GM18909 (cell line): ENCODE results near the gene TAF6L.
"Not testable (repeated sequence)": the region's sequence is repeated elsewhere in the genome, so short reads cannot be mapped to it uniquely, and the experiment has no call there.

Experiments
- ATAC-seq: cut with Tn5 transposase; IDR thresholded peaks from one replicate; pipeline ENCODE4 v1.9.1; 2021; ENCODE audit warnings: mild to moderate bottlenecking; ENCODE audit not compliant: unreplicated experiment, poor library complexity

The TAF6L gene, protein sequence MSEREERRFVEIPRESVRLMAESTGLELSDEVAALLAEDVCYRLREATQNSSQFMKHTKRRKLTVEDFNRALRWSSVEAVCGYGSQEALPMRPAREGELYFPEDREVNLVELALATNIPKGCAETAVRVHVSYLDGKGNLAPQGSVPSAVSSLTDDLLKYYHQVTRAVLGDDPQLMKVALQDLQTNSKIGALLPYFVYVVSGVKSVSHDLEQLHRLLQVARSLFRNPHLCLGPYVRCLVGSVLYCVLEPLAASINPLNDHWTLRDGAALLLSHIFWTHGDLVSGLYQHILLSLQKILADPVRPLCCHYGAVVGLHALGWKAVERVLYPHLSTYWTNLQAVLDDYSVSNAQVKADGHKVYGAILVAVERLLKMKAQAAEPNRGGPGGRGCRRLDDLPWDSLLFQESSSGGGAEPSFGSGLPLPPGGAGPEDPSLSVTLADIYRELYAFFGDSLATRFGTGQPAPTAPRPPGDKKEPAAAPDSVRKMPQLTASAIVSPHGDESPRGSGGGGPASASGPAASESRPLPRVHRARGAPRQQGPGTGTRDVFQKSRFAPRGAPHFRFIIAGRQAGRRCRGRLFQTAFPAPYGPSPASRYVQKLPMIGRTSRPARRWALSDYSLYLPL

DNA sequence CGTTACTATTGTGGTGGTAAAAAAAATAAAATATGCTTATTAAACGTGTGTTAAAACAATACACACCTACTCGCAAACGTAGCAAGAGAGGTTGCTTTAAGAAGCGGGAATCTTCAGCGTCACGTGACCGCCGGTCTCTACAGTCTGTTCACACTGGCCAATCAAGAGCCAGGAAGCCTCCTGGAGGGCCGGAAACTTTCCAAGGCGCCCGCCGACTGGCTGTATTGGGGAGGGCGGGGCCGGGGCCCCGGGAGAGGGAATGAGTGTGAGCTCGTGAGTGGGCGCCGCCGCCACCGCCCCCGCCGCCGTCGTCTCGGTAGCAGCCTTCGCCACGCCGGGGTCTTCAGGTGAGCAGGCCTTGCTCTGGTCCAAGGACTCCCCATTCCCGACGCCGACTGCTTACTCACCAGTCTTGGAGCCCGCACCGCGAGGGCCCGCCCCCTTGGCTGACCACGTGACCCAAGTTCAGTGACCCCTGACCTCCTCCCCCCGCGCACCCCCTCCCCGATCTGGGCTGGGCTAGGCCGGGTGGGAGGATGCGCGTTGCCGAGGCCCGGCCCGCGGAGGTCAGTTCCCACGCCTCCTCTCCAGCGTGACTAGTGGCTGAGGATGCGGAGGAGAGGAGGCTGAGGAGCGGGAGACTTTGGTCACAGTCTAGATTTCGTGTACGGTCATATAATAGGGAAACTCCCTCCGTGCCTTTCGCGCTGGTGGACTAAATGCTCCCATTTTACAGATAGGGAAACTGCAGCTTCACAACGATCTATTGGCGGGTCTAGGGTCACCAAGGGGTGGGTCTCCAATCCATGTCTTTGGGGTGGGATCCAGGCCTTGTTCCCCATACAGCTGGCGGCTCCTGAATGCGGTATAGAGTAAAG lies at the start of gene TAF6L:
TAF6L (plus strand) TSS at position 253 of the 878 bp plus-strand sequence. CDS start 4,388 bp downstream, outside the sequence.
- ATAC-seq, result peak; percentile 79

DNA sequence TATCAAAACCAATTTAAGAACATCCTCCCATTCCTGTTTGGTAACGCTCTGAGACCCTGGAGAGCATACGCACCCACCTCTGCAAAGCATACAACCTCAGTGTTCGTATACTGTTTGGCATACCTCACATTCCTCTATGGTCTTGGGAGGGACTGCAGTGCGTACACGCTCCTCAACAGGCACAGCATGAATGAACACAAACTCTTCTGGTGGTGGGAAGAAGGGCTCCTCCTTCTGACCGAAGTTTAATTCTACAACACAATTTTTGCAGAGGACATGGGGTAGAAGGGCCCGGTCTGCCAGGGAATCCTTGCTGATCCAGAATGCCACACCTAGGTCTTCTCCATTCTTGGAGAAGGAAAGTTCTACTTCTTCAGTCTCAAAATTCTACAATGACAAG lies 49.2 kb upstream of the TAF6L start:
- no peak for ATAC-seq

DNA sequence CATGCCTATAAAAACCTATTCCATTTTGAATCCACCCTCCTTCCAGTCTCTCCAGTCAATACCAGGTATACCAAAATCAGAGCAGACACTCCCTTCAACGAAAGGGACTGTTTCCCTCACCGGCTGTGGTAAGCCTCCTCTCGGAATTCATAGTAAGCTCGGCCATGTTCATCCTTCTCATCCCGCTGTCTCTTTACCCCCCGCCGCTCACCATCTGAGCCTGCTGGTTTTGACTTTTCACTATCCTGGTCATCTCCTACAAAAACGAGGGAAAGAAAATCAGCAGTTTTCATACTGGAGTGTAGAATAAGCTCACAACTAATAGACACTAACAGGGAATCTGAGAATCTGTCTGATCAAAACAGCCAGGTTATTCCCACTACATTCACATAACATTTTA lies 47.0 kb upstream of the TAF6L start:
- ATAC-seq, result no peak

DNA sequence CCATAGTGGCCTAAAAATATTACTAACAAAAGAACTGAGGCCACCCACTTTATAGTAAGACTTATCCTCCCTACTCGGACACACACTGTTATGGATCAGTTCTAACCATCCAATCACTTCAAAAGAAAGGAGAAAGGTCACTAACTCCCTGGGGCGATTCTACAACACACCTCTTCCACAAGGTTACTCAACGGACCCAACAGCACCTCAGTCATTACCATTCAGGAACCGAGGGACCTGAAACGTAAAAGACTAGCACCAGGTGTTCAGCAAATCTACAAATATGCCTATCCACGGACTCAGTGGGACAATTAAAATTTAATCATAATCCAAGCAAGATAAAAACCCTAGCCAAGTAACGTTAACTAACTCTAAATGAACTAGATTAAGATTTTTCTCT lies 45.5 kb upstream of the TAF6L start:
- ATAC-seq, result no peak

DNA sequence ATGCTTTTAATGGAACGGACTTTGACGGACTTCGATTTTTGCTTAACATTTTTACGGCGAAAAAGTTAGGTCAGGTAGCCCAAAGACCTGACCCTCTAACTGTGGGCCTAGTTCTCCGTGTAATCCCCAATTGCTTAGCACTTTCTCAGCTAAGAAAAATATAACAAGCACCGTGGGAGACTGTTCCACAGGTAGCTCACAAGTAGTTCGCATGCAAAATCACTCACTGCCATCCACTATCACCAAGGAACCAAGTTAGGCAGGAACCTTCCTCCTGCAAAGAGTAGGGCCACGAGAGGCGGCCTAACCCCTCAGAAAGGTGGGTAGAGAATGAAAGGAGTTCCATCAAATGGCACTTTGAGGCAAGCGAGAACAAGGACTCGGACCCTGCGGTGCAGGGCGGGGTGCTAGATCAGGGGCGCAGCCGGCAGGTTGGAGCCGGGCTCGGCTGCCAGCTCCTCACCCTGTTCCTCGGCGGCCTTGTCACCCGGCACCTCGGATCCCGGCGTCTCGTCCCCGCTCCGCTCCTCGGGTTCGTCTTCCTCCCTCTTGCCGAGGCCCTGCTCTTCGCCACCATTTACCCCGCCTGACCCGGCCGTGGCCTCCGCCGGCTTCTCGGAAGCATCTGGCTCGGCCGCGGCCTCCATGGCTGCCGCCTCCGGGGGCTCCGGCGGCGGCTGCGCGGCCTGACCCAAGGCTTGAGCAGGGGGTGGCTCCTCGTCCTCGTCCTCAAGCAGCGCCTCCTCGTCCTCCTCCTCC lies 44.9 kb upstream of the TAF6L start:
- ATAC-seq, result no peak

DNA sequence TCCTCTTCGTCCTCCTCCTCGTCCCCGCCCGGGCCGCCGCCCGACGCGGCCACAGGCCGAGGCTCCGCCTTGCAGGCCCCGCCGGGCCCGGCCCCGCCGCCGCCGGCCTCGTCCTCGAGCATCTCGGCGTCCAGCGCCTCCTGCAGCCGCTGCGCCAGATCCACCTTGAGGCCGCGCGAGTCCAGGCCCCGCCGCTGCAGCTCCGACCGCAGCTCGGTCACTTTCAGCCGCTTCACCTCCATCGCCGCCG lies 44.4 kb upstream of the TAF6L start:
- no peak for ATAC-seq

DNA sequence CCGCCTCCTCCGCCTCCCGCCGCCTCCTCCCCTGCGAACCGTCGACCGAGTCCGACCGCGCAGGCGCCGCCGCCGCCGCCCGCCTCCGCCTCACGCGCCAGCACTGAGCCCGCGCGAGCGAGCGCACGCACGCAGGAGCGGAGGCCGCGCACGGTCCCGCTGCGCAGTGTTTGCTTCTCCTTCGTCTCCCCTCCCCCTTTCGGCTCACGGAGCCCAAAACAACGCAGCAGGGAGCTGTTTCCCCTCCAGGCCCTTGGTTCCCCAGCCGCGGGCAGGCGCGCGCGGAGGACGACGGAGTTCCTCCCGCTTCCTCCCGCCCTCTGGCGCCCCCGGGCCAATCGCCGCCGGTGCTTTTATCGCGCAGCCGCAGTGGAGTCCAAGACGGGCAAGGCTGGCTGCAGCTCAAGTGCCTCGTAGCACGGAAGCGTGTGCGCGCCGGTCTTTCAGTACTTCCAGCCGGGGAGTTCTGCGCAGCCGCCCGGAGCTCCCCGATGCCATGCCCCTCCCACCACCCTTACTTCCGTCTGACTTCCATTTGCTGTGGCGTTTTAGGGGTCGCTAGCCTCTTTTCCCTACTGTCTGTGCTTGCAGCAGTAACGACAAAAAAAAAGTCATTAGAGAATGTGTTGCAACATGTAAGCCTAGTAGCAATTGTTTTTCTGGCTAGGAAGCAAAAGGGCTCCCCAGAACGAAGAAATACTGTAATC lies 43.9 kb upstream of the TAF6L start, which contains the start of gene HNRNPUL2:
HNRNPUL2 (minus strand) TSS at position 293 of the 707 bp plus-strand sequence. CDS start 301 bp downstream, outside the sequence.
- ATAC-seq, result peak; percentile 76

DNA sequence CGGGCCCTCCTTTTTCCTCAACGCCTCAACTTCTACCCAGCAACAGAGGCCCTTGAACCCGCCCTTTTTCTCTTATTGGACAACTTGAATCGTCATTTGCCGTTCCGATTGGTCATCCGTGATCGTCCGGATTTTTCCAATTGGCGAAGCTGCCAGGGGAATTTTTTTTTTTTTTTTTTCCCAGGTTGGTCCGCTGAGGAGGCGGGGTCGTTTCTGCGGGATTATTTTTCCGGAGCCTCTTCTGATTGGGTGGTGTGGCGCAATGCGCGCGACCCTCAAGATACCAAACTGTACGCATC lies 43.4 kb upstream of the TAF6L start:
- ATAC-seq, result peak; percentile 63

DNA sequence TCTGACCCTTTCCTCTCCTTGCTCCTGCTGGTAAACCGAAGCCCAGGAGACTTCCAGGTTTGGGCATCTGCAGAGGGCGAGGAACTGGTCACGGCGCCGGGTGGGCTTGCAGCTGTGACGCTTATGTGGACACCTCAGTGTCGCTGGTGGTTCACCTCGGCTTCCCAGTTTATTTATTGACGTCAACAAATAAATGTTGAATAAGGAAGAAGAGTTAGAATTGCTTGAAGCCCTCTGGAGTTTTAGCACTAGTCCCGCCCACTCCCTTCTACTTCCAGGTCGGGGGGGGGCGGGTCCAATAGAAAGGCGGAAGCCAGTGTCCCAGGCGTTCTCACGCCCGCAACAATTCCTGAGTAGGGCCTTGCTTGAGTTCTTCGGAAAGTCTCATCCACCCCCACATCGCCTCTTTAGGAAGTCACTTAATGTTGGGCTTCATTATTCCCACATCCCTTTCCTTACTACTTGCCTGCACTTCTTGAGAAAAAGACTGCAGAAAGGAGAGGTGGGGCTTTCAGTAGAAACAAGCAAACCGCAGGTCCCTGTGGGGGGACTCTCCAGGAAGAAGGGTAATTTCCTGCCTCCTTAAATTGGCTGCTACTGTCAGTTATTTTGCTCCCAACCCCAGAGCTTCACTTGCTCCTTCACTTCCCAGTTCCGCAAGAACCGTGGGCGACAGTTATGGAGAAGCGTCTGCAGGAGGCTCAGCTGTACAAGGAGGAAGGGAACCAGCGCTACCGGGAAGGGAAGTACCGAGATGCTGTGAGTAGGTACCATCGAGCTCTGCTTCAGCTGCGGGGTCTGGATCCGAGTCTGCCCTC lies 42.8 kb upstream of the TAF6L start, which contains the start of gene TTC9C:
TTC9C (plus strand) TSS at position 316 of the 818 bp plus-strand sequence; CDS start at position 679, 363 bp downstream.
- ATAC-seq, result peak; percentile 22

DNA sequence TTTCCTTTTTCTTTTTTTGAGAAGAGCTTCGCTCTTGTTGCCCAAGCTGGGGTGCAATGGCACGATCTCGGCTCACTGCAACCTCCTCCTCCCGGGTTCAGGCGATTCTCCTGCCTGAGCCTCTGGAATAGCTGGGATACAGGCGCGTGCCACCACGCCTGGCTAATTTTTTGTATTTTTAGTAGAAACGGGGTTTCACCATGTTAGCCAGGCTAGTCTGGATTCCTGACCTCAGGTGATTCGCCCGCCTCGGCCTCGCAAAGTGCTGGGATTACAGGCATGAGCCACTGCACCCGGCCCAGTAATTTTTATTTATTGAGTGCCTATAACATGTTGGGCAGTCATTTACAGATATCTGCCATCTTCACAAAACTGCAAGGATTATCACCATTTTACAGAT lies 41.1 kb upstream of the TAF6L start:
- ATAC-seq, result not testable (repeated sequence)

DNA sequence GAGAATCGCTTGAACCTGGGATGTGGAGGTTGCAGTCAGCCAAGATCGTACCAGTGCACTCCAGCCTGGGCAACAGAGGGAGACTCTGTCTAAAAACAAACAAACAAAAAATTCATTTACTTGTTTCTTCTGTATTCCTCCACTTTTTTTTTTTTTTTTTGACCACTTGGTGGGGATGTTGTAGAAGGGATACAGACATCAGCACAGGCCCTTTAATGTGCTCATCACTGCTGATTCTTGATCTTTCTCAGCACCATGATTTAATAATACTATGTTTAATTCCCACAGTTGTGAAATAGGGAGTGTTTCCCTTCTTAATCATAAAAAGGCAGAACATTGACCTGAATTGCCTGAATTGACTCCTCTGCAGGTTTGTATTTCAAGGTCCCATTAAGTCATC lies 38.4 kb upstream of the TAF6L start:
- no peak for ATAC-seq

DNA sequence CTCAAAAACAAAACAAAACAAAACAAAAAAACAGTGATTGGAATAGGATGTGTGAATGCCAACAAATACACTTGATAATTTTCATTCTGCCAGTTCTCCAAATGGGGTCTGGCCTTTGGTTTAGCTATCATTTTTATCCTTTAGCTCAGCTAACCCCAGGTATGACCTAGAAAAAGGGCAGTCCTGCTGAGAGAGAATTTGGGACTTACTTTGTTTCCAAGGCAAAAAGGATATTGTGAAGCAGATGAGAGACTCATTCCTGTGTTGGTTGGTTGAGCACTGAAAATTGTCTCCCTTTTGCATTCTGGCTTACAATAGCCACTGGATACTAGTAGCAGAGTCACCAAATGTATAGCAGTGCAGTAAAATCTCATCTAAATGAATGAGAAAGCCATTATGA lies 34.0 kb upstream of the TAF6L start:
- no peak for ATAC-seq

DNA sequence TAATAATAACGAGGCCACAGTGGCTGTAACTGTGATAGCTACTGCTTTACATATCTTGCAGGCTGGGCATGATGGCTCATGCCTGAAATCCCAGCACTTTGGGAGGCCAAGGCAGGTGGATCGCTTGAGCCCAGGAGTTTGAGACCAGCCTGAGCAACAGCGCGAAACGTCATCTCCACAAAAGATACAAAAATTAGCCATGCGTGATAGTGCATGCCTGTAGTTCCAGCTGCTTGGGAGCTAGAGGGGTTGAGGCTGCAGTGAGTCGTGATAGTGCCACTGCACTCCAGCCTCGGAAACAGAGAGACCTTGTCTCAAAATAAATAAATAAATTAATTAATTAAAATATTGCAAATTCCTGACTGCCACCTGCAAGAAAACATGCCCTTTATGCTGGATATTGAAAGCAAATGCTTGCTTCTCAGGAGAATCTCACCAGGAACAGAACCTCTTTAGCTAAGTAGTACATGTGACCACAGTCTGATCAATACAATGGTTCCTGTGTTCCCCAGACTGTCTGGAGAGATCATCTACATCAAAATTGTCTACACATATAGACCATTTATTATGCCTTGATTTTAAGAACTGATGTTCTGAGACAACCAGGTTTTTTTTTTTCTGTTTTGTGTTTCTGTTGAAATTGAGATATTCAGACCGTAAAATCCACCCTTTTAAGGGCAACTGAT lies 23.6 kb upstream of the TAF6L start:
- no peak for ATAC-seq

DNA sequence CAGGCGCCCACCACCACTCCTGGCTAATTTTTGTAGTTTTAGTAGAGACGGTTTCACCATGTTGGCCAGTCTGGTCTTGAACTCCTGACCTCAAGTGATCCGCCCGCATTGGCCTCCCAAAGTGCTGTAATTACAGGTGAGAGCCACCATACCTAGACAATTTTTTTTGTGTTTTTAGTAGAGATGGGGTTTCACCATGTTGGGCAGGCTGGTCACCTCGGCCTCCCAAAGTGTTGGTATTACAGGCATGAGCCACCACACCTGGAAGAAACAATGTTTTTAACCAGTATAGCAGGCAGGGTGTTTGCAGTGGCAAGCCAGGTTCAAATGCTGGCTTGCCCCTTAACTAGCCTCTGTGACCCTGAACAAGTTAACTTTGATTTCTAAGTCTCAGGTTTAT lies 21.3 kb upstream of the TAF6L start:
- not testable (repeated sequence) for ATAC-seq

DNA sequence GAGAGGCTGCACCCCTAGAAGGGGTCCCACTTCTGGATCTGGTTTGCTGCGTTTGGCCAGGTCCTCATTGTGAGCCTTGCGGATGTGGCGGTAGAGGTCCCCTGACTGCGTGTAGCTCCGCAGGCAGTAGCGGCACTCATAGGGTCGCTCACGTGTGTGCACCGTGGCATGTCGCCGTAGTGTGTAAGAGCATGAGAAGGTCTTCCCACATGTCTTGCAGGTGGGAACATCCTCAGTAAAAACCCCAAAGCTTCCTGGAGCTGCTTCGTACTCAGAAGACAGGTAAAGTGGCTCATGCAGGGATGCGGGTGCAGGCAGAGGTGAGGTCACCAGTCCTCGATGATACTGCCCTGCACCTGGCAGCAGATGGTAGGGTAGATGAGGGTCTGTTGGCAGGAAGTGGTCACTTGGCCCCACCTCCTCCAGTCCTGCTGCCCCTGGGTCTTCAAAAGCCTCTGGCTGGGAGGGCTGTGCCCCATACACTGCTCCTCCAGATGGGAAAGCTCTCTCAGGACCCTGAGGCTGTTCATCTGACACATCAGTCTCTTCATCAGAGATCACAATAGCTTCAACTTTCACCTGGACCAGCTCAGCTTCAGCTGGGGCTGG lies 18.9 kb upstream of the TAF6L start:
- ATAC-seq, result no peak

DNA sequence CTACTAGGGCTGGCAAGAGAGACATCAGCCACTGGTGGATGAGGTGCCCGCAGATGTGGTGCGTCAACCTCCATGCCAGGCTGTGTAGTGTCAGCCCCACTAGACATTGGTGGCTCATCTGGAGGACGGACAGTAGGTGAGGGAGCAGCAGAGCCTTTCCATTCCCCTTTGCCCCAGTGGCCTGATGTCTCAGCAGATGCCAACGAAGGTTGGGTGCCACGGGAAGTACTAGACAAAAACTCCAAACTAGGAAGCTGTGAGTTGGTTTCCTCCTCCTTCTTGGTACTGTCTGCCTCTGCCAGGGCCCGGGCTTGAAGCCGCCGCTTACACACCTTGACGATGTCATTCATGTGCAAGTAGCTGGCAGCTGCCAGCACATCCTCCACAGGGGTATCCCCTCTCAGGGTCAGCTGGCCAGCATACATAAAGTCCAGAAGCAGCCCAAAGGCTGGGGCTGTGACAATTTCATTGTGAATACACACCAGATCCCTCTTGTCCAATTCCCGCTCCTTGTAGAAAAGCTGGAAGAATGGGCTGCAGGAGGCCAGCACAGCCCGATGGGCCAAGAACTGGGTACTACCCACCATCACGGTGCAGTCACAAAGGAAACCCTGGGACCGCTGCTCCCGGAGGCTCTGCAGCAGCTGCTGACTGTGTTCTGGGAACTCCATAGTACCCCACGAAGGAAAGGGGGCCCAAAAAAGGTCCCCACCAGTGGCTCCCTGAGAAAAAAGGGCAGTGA lies 18.0 kb upstream of the TAF6L start:
- ATAC-seq, result no peak
